ENCODE results near the gene MEST. TPM values are rescaled to one million over a fixed set of nuclear protein-coding genes. Genes with fewer than 3 reads are reported as not detected.

The MEST gene
- total RNA-seq, 2 donors from 2014 or later: 5.0 to 5.6 TPM

DNA sequence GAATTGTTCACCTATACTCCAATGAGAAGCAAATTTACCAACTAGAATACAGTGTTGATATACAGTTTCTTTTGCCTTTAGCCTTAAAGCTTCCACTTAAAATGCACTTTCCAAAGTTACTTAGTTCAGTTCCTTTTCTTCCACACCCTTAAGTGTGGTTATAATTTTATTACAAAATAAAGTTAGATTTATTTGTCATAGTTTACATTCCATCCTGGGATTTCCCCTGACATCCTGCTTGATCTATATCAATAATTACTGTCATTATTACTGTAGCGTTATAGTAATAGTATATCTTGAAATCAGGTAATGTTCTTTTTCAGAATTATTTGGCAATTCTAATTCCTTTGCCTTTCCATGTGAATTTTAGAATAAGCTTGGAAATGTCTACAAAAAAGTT lies 23.3 kb upstream of the MEST start:
- ATAC-seq (ENCODE audit: insufficient number of reproducible peaks, low FRiP score, low read depth): no peak
- TF ChIP-seq, protein P1, sequence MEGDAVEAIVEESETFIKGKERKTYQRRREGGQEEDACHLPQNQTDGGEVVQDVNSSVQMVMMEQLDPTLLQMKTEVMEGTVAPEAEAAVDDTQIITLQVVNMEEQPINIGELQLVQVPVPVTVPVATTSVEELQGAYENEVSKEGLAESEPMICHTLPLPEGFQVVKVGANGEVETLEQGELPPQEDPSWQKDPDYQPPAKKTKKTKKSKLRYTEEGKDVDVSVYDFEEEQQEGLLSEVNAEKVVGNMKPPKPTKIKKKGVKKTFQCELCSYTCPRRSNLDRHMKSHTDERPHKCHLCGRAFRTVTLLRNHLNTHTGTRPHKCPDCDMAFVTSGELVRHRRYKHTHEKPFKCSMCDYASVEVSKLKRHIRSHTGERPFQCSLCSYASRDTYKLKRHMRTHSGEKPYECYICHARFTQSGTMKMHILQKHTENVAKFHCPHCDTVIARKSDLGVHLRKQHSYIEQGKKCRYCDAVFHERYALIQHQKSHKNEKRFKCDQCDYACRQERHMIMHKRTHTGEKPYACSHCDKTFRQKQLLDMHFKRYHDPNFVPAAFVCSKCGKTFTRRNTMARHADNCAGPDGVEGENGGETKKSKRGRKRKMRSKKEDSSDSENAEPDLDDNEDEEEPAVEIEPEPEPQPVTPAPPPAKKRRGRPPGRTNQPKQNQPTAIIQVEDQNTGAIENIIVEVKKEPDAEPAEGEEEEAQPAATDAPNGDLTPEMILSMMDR (IDR thresholded peaks at IDR 0.05): no peak

DNA sequence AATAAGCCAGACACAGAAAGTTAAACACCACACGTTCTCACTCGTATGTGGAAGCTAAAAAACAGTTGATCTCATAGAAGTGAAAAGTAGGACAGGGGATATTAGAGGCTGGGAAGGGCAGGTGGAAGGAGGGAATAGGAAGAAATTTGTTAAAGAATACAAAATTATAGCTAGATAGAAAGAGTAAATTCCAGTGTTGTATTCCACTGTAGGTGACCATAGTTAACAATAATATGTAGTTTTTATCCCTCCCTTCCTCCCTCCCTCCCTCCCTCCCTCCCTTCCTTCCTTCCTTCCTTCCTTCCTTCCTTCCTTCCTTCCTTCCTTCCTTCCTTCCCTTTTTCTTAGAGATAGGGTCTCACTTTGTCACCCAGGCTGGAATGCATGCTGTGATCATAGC lies 19.9 kb upstream of the MEST start:
- no peaks in the 10 kb centered on the region for H3K27me3 ChIP-seq (replicated peaks; ENCODE audit: insufficient read depth)
- no peaks in the 10 kb centered on the region for H3K36me3 ChIP-seq
- H3K27ac ChIP-seq: no peak overlapping the region
- H3K4me3 ChIP-seq: no peak overlapping the region
- no peaks in the 10 kb centered on the region for H3K9me3 ChIP-seq
- H3K4me1 ChIP-seq (ENCODE audit: control insufficient read depth in 1 of 2, low read depth in 2 of 2): no peaks in the 10 kb centered on the region
- ATAC-seq (ENCODE audit: insufficient number of reproducible peaks, low FRiP score, low read depth) (no peak), DNase-seq (ENCODE audit: low spot score) (no peak)
- TF ChIP-seq, protein P1 (IDR thresholded peaks at IDR 0.05): no peak

More for the DNA sequence above, 23.3 kb upstream of the MEST start:
- Histone ChIP-seq H3K27ac (no peak overlapping the region), H3K9me3 (no peaks in the 10 kb centered on the region), H3K36me3 (no peaks in the 10 kb centered on the region), H3K4me1 (ENCODE audit: control insufficient read depth in 1 of 2, low read depth in 2 of 2) (no peaks in the 10 kb centered on the region), H3K4me3 (no peak overlapping the region), H3K27me3 (replicated peaks; ENCODE audit: insufficient read depth) (no peaks in the 10 kb centered on the region)
- no peak for DNase-seq (ENCODE audit: low spot score)

DNA sequence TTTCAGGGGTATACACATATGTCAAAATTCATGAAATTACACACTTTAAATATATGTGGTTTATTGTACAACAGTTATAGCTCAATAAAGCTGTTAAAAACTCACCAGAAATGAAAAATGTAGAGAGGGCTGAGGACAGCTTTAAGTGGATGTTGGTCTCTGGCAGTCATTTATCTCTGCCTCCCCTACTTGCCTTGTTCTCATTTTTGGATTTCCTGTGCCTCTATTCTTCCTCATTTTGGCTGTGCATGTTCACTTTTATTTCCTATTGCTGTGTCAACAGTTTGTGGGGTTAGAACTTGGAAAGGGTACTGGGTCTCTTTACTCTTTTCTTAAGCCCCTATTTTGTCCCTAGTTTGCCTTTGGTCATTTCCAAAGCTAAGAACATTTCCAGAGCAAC lies 18.6 kb upstream of the MEST start:
- H3K27ac ChIP-seq: no peak overlapping the region
- H3K4me3 ChIP-seq: no peak overlapping the region
- TF ChIP-seq, protein P1 (IDR thresholded peaks at IDR 0.05): no peak
- no peaks in the 10 kb centered on the region for H3K27me3 ChIP-seq (replicated peaks; ENCODE audit: insufficient read depth)
- H3K4me1 ChIP-seq (ENCODE audit: control insufficient read depth in 1 of 2, low read depth in 2 of 2): no peaks in the 10 kb centered on the region
- ATAC-seq (ENCODE audit: insufficient number of reproducible peaks, low FRiP score, low read depth) (no peak), DNase-seq (ENCODE audit: low spot score) (no peak)
- H3K36me3 ChIP-seq: no peaks in the 10 kb centered on the region
- peaks cover 3% of the 10 kb centered on the region for H3K9me3 ChIP-seq

DNA sequence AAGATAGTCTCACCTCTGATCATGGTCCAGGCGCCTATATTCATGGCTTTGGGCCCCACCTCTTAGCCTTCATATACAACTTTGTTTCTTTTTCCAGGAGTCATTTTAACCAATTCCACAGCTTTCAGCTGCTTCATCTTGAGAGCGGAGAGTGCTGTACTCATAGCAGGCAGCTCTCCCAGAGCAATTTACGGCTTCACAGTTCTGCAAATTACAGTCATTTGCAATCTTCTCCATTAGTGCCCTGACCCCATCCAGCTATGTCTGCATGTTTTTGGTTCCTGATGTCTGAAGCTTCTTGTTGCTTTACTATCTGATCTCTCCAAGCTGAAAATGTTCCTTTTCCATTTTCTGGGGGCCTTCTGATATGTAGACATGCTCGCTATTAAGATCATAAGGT lies 18.0 kb upstream of the MEST start:
- TF ChIP-seq, protein P1 (IDR thresholded peaks at IDR 0.05): no peak
- no peak overlapping the region for H3K4me3 ChIP-seq
- DNase-seq (ENCODE audit: low spot score) (no peak), ATAC-seq (ENCODE audit: insufficient number of reproducible peaks, low FRiP score, low read depth) (no peak)
- H3K9me3 ChIP-seq: peaks cover 3% of the 10 kb centered on the region
- no peaks in the 10 kb centered on the region for H3K4me1 ChIP-seq (ENCODE audit: control insufficient read depth in 1 of 2, low read depth in 2 of 2)
- H3K36me3 ChIP-seq: no peaks in the 10 kb centered on the region
- no peaks in the 10 kb centered on the region for H3K27me3 ChIP-seq (replicated peaks; ENCODE audit: insufficient read depth)
- no peak overlapping the region for H3K27ac ChIP-seq

DNA sequence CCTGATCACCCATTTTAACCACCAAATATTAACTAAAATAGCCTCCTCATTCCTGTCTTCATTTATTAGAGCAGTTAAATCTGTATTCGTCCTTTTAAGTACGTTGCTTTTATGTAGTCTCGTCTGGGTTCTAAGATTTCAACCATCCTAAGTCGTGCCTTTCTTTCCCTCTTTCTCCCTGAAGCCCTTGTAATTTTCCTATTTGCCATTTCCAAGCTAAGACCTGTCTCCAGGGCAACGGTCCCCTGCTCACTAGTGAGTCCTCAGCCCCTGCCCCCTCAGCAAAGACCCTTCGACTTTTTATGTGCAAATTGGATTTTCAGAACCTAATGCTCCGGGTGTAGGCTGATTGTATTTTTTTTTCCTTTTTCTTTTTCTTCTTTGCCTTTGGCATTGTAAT lies 16.1 kb upstream of the MEST start:
- Histone ChIP-seq H3K4me1 (ENCODE audit: control insufficient read depth in 1 of 2, low read depth in 2 of 2) (no peaks in the 10 kb centered on the region), H3K36me3 (no peaks in the 10 kb centered on the region), H3K27me3 (replicated peaks; ENCODE audit: insufficient read depth) (no peaks in the 10 kb centered on the region), H3K27ac (no peak overlapping the region), H3K9me3 (peaks cover 3% of the 10 kb centered on the region), H3K4me3 (no peak overlapping the region)
- ATAC-seq (ENCODE audit: insufficient number of reproducible peaks, low FRiP score, low read depth): no peak
- DNase-seq (ENCODE audit: low spot score): no peak
- TF ChIP-seq, protein P1 (IDR thresholded peaks at IDR 0.05): no peak

Data from thoracic aorta (tissue), 2 donors.